ENCODE data around the gene DNAJC7. TPM values are rescaled to one million over a fixed set of nuclear protein-coding genes. Genes with fewer than 3 reads are reported as not detected.

DNAJC7 gene
- total and polyA plus RNA-seq, 4 donors: 66.2 to 89.3 (median 83.0) TPM

DNA sequence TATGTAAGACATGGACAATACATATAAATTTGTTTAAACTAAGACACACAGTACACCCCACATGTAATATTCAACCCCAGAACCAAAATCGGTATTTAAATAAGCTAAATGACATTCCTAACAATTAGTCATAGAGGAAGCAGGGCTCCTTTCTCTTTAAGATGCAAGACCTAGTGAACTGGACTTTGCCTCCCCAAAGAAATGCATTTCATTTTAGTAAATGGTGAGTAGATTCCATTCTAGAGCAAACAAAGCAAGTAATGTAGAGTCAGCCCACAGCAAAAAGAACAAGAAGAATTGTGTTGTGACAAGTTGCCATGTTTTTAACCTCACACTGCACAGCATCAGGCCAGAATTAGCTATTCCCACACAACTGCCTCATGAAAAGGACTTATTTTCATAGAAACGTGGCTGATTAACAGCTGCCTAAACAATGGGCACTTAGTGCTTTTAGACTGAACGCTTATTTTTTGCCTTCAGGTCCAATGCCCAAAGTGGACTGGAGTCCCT, 14.4 kb downstream of the DNAJC7 start:
- H3K4me1 ChIP-seq (ENCODE audit: control insufficient read depth in 5 of 5, insufficient read depth in 5 of 5, low read length in 5 of 5): peaks cover 0 to 5% (median 0%) of the 10 kb centered on the region in 5 donors
- DNase-seq: no peak
- 86 to 92% methylated on average over 3 of the region's 3 CpGs for WGBS, 2 donors
- H3K27ac ChIP-seq (ENCODE audit: low read depth in 1 of 2, low read length in 1 of 2): no peak overlapping the region
- no peak for ATAC-seq (ENCODE audit: insufficient read depth, low FRiP score)
- TF ChIP-seq, protein P1, sequence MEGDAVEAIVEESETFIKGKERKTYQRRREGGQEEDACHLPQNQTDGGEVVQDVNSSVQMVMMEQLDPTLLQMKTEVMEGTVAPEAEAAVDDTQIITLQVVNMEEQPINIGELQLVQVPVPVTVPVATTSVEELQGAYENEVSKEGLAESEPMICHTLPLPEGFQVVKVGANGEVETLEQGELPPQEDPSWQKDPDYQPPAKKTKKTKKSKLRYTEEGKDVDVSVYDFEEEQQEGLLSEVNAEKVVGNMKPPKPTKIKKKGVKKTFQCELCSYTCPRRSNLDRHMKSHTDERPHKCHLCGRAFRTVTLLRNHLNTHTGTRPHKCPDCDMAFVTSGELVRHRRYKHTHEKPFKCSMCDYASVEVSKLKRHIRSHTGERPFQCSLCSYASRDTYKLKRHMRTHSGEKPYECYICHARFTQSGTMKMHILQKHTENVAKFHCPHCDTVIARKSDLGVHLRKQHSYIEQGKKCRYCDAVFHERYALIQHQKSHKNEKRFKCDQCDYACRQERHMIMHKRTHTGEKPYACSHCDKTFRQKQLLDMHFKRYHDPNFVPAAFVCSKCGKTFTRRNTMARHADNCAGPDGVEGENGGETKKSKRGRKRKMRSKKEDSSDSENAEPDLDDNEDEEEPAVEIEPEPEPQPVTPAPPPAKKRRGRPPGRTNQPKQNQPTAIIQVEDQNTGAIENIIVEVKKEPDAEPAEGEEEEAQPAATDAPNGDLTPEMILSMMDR (IDR thresholded peaks at IDR 0.05; ENCODE audit: control extremely low read depth, extremely low read depth): no peak
- H3K9me3 ChIP-seq (ENCODE audit: control insufficient read depth in 4 of 4, insufficient read depth in 3 of 4, low read length in 3 of 4): no peaks in the 10 kb centered on the region
- peaks cover 11 to 32% (median 29%) of the 10 kb centered on the region in 4 donors for H3K36me3 ChIP-seq (ENCODE audit: control insufficient read depth in 4 of 4, insufficient read depth in 4 of 4, low read length in 4 of 4)
- H3K27me3 ChIP-seq (ENCODE audit: control insufficient read depth in 3 of 3, insufficient read depth in 3 of 3, low read length in 2 of 3): no peaks in the 10 kb centered on the region
- no peak overlapping the region for H3K4me3 ChIP-seq
- H3K9ac ChIP-seq (ENCODE audit: insufficient read depth in 1 of 2, low read length in 2 of 2): no peak overlapping the region

DNA sequence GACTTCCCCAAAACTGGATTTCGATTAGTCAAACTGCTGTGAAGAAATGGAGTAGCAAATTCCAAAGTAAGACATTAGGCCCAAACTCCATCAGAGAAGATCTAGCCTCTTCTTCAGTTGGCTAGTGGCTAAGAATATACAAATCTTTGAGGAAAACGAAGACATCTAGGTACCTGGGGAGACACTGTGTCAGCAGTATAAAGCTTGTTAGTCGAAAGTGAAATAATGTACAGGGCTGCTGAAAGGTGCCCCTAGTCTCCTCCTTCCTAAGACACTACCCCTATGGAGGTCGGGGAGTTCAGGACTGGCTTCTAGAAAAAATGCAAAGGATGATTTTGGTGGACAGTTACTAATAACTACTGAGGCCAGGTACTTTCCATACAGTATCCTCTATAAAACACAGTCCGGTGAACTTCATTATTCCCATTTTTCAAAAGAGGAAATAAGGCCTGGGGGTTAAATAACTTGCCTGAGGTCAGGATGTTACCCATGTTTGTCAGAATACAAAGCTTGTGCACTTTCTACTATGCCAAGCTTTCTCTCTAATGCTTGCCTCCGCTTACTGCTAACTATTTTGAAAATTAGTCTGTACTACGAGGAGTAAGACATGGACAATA, 15.0 kb downstream of the DNAJC7 start:
- ATAC-seq (ENCODE audit: insufficient read depth, low FRiP score) (no peak), DNase-seq (no peak)
- Histone ChIP-seq H3K36me3 (ENCODE audit: control insufficient read depth in 4 of 4, insufficient read depth in 4 of 4, low read length in 4 of 4) (peaks cover 17 to 37% (median 32%) of the 10 kb centered on the region in 4 donors), H3K9me3 (ENCODE audit: control insufficient read depth in 4 of 4, insufficient read depth in 3 of 4, low read length in 3 of 4) (no peaks in the 10 kb centered on the region), H3K27me3 (ENCODE audit: control insufficient read depth in 3 of 3, insufficient read depth in 3 of 3, low read length in 2 of 3) (no peaks in the 10 kb centered on the region), H3K27ac (ENCODE audit: low read depth in 1 of 2, low read length in 1 of 2) (no peak overlapping the region), H3K4me1 (ENCODE audit: control insufficient read depth in 5 of 5, insufficient read depth in 5 of 5, low read length in 5 of 5) (peaks cover 0 to 5% (median 0%) of the 10 kb centered on the region in 5 donors), H3K4me3 (no peak overlapping the region), H3K9ac (ENCODE audit: insufficient read depth in 1 of 2, low read length in 2 of 2) (peak overlapping the region in 1 of 2 donors; percentile 34)
- TF ChIP-seq, protein P1 (IDR thresholded peaks at IDR 0.05; ENCODE audit: control extremely low read depth, extremely low read depth): no peak
- WGBS, 2 donors: 80 to 89% methylated on average over 7 of the region's 7 CpGs

DNA sequence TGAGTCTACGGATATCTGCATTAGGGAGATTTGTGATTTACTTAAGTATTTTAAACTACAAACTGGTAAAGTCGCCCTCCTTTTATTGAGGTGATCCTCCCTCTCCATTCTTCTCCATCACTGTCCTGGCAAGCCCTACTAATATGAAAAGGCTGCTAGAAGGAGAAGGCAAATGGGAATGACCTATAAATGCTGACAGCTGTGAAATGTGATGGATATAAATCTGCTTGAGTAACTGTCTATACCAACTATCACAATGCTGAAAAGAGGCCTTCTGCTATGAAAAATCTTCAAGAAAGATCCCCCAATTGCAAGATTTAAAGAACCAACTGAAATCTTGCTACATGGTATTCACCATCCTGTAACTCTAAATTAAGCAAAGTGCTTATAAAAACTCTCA, 15.5 kb downstream of the DNAJC7 start:
- Histone ChIP-seq H3K36me3 (ENCODE audit: control insufficient read depth in 4 of 4, insufficient read depth in 4 of 4, low read length in 4 of 4) (peaks cover 21 to 41% (median 38%) of the 10 kb centered on the region in 4 donors), H3K4me3 (no peak overlapping the region), H3K9me3 (ENCODE audit: control insufficient read depth in 4 of 4, insufficient read depth in 3 of 4, low read length in 3 of 4) (no peaks in the 10 kb centered on the region), H3K27ac (ENCODE audit: low read depth in 1 of 2, low read length in 1 of 2) (no peak overlapping the region), H3K9ac (ENCODE audit: insufficient read depth in 1 of 2, low read length in 2 of 2) (no peak overlapping the region), H3K27me3 (ENCODE audit: control insufficient read depth in 3 of 3, insufficient read depth in 3 of 3, low read length in 2 of 3) (no peaks in the 10 kb centered on the region), H3K4me1 (ENCODE audit: control insufficient read depth in 5 of 5, insufficient read depth in 5 of 5, low read length in 5 of 5) (peaks cover 0 to 5% (median 0%) of the 10 kb centered on the region in 5 donors)
- WGBS, 2 donors: 97% methylated on average over 2 of the region's 2 CpGs
- TF ChIP-seq, protein P1 (IDR thresholded peaks at IDR 0.05; ENCODE audit: control extremely low read depth, extremely low read depth): no peak
- DNase-seq (no peak), ATAC-seq (ENCODE audit: insufficient read depth, low FRiP score) (no peak)

Measured in lung (tissue), 12 donors.